Progenitor cell of endocrine pancreas (in vitro differentiated cells): ENCODE data around the gene GPR39. TPM values are rescaled to one million over a fixed set of nuclear protein-coding genes. Genes with fewer than 3 reads are reported as not detected.

Source experiments
- DNase-seq: peaks from one replicate; pipeline ENCODE4 v3.0.0; 2021; ENCODE audit warnings: low spot score; ENCODE audit not compliant: unreplicated experiment
- H3K27ac Mint-ChIP-seq: 2 replicates; pipeline ENCODE4 v1.8.0; 2021; ENCODE audit warnings: mild to moderate bottlenecking, moderate library complexity, mixed read lengths
- H3K27me3 Mint-ChIP-seq: 2 replicates; pipeline ENCODE4 v1.8.0; 2021; ENCODE audit warnings: mixed read lengths
- H3K36me3 Mint-ChIP-seq: 2 replicates; pipeline ENCODE4 v1.8.0; 2022; ENCODE audit warnings: mixed read lengths; ENCODE audit not compliant: insufficient read depth
- H3K4me1 Mint-ChIP-seq: 2 replicates; pipeline ENCODE4 v1.8.0; 2021; ENCODE audit warnings: low read depth, mixed read lengths
- H3K4me3 Mint-ChIP-seq: 2 replicates; pipeline ENCODE4 v1.8.0; 2021; ENCODE audit warnings: low read depth, mild to moderate bottlenecking, moderate library complexity, mixed read lengths
- H3K9me3 Mint-ChIP-seq: 2 replicates; pipeline ENCODE4 v1.8.0; 2021; ENCODE audit warnings: low read depth, mixed read lengths
- CTCF ChIP-seq: fragments of 200-600 bp; sonication (generic); IDR thresholded peaks from one replicate; pipeline ENCODE4 v1.5.0; 2021; ENCODE audit warnings: antibody characterized with exemption, mild to moderate bottlenecking; ENCODE audit not compliant: unreplicated experiment
- long read RNA-seq: library from polyadenylated mRNA; unstranded; transcript quantifications from one replicate; pipeline ENCODE4 v2.0.0, GENCODE V29; 2020
- total RNA-seq: library from RNA; stranded (reverse); gene quantifications from 2 replicates; pipeline ENCODE4 v1.2.1, GENCODE V29; 2021

GPR39 gene
- total RNA-seq: 4.0 and 4.6 TPM in 2 replicates
- long read RNA-seq, partial matches to known transcripts: 0 of 1 reads
- long read RNA-seq, other reads (novel, unspliced or antisense): 1 of 1 reads

GRCh38 chr2:132416723-132417395, at the start of gene GPR39:
Gene GPR39 (plus strand): TSS chr2:132416805.
- Mint-ChIP-seq H3K36me3 (no peaks in the 10 kb centered on the region), H3K4me3 (peak within 1 kb of the TSS; percentile 76), H3K9me3 (no peaks in the 10 kb centered on the region), H3K4me1 (peaks cover 33% of the 10 kb centered on the region), H3K27me3 (peaks cover 12% of the 10 kb centered on the region), H3K27ac (peak within 1 kb of the TSS; percentile 96)
- no peak for DNase-seq
- TF ChIP-seq CTCF: no peak

- H3K27ac Mint-ChIP-seq: no peak overlapping the region
Measured at GRCh38 chr2:132368191-132368590, 48.4 kb upstream of the GPR39 start.

GRCh38 chr2:132372276-132372675, 44.3 kb upstream of the GPR39 start:
- no peaks in the 10 kb centered on the region for H3K4me1 Mint-ChIP-seq
- H3K27ac Mint-ChIP-seq: no peak overlapping the region
- no peak overlapping the region for H3K4me3 Mint-ChIP-seq
- TF ChIP-seq CTCF: no peak
- H3K27me3 Mint-ChIP-seq: peaks cover 2% of the 10 kb centered on the region
- no peak for DNase-seq
- H3K9me3 Mint-ChIP-seq: peaks cover 8% of the 10 kb centered on the region
- H3K36me3 Mint-ChIP-seq: no peaks in the 10 kb centered on the region

More at GRCh38 chr2:132368191-132368590, 48.4 kb upstream of the GPR39 start:
- Mint-ChIP-seq H3K9me3 (peaks cover 10% of the 10 kb centered on the region), H3K27me3 (peaks cover 2% of the 10 kb centered on the region), H3K36me3 (no peaks in the 10 kb centered on the region), H3K4me3 (no peak overlapping the region), H3K4me1 (no peaks in the 10 kb centered on the region)
- DNase-seq: no peak
- no peak for TF ChIP-seq CTCF

GRCh38 chr2:132373391-132374135, 43.0 kb upstream of the GPR39 start:
- H3K27me3 Mint-ChIP-seq: peaks cover 2% of the 10 kb centered on the region
- DNase-seq: no peak

More at GRCh38 chr2:132373391-132374135, 43.0 kb upstream of the GPR39 start:
- Mint-ChIP-seq H3K4me1 (no peaks in the 10 kb centered on the region), H3K27ac (no peak overlapping the region), H3K9me3 (peaks cover 8% of the 10 kb centered on the region), H3K4me3 (no peak overlapping the region), H3K36me3 (no peaks in the 10 kb centered on the region)
- no peak for TF ChIP-seq CTCF
